ENCODE measurements around the gene PDHA1.

The PDHA1 gene

GRCh38 chrX:19377799-19378198, 34.1 kb downstream of the PDHA1 start:
- no peak for DNase-seq

- DNase-seq: no peak
These were observed 37.6 kb downstream of the PDHA1 start for GRCh38 chrX:19381326-19381725.

- DNase-seq: peak; percentile 34 to 37
These were observed 38.9 kb downstream of the PDHA1 start for GRCh38 chrX:19382555-19383145.

- no peak for DNase-seq
These were observed 43.0 kb downstream of the PDHA1 start for GRCh38 chrX:19386679-19387078.

GRCh38 chrX:19388064-19388679, 44.4 kb downstream of the PDHA1 start:
- no peak for DNase-seq

- DNase-seq: no peak
These were observed 45.0 kb downstream of the PDHA1 start for GRCh38 chrX:19388741-19389140.

GRCh38 chrX:19389227-19389845, 45.6 kb downstream of the PDHA1 start:
- DNase-seq: no peak

GRCh38 chrX:19392078-19392477, 48.4 kb downstream of the PDHA1 start:
- no peak for DNase-seq

GRCh38 chrX:19392703-19393102, 49.0 kb downstream of the PDHA1 start:
- no peak for DNase-seq

GRCh38 chrX:19403696-19404095, 60.0 kb downstream of the PDHA1 start:
- no peak for DNase-seq

- no peak for DNase-seq
These were observed 66.5 kb downstream of the PDHA1 start for GRCh38 chrX:19410259-19410658.
